Stimulated activated CD8-positive, alpha-beta memory T cell treated with anti-CD3 and anti-CD28 coated beads, Interleukin-2, amount 100 ng/mL, for 48 hours (primary cell): ENCODE data around the gene TICAM2.
"Not testable (repeated sequence)": the region's sequence is repeated elsewhere in the genome, so short reads cannot be mapped to it uniquely, and the experiment has no call there.

Source experiments
- DNase-seq, 2 donors: peaks; one replicate each; pipeline ENCODE4 v3.0.0-alpha.2; 2020; ENCODE audit warnings: low read depth in 2 of 2

TICAM2 gene, protein sequence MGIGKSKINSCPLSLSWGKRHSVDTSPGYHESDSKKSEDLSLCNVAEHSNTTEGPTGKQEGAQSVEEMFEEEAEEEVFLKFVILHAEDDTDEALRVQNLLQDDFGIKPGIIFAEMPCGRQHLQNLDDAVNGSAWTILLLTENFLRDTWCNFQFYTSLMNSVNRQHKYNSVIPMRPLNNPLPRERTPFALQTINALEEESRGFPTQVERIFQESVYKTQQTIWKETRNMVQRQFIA

DNA sequence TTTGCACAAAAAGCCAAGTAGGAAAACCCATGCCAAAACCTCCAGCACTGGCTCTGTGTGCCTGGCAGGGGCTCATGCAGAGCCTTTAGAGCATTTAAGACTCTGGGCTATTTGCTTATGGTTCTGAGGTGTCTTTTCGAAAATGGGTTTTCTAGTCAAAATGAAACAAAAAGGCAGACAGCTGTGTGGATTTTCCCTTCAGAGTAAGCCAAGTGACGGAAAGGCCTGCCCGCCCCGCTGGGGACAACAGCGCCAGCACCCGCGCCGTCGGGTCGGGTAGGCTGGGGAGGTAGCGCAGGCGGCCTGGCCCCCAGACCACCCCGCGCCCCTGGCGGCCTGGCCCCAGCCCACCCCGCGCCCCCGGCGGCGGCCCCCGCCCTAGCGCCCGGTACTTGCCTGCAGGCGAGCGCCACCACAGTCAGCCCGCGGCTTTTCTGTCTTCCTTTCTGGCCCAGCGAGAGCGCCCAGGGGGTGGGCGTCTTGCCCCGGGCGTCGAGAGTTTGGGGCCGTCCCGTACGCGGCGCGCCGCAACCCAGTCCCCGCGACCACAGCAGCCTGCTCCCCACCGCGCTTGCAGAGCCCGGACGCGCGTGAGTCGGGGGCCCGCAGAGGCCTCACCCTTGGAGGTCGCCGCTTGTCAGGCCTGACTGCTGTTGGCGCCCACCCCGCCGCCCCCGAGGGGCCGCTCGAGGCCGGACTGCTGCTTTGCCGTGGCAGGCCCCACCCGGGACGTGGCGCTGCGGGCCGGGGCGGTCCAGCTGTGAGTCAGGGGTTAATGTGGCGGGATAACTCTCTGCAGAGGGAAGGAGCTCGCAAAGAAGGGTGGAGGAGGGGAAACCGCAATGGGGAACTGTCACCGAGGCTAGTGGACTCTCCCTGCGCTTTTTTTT lies at the start of gene TICAM2:
TSS of gene TICAM2 (minus strand) at position 779 of the 890 bp plus-strand sequence. CDS start 21,223 bp downstream, outside the sequence.
- DNase-seq, result peak; percentile 41 to 54

DNA sequence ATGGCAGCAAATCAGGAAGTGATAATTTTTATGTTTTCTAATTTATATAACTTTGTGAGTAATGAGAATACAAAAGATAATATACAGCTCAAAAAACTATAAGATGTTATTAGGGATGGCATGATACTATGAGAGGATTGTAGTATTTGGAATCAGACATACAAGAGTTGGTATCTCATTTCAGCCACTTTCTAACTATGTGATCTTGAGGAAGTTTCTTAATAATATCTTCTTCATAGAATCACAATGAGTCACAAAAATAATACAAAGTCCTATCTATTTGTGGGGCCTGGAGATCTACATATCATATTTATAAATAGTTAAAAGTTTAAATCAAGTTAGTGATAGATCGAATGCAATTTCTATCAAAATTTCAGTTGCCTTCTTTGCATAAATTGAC lies 47.3 kb upstream of the TICAM2 start:
- no peak for DNase-seq

DNA sequence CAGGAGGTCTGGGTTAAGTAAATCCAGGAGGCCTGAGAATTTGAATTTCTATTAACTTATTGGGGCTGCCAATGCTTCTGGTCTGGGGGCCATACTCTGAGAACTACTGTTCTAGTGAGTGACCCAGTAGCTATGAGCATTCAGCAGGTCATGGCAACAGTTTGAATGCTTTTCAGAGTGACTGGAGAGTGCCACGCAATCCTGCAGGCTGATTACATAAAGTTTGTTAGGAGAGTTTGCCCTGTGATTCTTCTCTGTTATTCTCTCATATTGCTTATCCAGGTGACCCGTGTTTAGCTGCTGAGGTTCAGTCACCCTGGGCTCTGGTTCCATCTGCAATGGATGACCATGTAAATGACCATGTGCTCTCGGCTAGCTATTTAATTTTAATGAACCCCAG lies 45.8 kb upstream of the TICAM2 start:
- DNase-seq, result no peak

DNA sequence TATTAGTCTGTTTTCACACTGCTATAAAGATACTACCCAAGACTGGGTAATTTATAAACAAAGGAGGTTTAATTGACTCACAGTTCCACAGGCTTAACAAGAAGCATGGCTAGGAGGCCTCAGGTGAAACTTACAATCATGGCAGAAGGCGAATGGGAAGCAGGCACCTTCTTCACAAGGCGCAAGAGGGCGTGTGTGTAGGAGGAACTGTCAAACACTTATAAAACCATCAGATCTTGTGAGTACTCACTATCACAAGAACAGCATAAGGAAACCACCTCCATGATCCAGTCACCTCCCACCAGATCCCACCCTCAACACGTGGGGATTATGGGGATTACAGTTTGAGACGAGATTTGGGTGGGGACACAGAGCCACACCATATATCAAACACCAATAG lies 43.1 kb upstream of the TICAM2 start:
- DNase-seq, result not testable (repeated sequence)

DNA sequence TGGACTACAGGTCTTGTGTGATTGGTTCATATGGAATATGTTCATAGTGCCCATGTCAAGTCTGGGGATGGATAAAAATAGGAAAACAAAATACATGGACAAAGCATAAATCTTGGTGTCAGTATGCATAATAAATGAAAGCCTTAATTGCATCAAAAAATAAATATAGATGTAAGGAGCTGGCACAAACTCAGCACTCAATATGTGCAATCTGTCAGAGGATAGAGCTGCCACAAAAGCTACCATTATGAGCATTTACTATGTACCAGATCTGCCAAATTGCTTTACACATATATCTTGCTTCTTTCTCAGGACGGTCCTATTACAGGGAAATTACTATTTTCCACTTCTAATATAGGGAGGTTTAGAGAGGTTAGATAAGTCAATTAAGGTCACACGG lies 41.8 kb upstream of the TICAM2 start:
- no peak for DNase-seq

DNA sequence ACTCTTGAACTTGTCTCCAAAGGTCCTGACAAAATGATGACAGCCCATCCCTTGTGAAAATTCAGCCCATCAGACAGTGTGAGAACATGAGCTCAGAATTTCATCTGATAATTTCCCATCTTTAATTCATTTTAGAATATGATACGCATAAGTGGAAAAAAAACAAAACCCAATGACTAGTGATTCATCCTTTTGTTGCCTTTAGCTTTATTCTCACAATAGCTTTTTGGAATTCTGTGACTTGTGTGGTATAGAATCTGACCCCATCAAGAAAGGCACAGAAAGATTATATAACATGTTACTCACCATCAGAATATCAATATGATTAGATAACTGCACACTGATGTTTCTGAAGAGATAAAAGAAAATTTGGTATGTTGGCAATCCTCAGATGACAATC lies 39.7 kb upstream of the TICAM2 start:
- no peak for DNase-seq

DNA sequence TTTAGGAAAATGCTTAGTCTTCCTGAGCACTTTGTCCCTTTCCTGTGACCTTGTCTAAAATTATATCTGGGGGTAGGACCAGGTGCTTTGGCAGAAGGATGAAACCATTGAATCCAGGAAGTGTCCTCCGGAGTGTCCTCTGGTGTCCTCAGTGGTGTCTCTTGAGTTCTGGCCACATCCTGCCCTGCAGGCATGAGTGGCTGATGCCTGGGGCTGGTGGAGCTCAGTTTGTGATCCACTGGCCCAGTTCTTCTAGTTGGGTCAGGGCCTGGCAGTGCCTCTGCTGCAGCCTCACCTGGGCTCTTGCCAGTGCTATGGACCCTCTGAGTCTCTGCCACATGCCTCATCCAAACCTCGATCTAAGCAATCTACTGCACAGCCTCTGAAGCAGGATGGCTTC lies 38.0 kb upstream of the TICAM2 start:
- DNase-seq, result no peak

DNA sequence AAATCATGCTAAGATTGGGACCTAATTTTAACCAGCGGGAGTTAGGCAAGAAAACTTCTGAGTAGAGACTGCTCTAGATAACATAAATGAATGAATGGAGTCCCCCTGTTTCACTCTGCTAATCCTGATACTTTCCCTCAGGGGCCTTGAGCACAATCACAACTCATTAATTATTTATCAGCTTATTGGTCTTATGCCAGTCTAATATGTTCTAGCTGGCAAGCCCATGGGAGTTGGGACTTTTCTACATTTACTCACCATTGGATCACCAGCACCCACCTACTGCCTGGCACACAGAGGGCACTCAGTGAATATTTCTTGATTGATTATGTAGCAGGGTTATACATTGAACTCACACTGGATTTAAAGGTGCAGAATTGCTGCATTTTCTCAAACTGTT lies 37.1 kb upstream of the TICAM2 start:
- no peak for DNase-seq

DNA sequence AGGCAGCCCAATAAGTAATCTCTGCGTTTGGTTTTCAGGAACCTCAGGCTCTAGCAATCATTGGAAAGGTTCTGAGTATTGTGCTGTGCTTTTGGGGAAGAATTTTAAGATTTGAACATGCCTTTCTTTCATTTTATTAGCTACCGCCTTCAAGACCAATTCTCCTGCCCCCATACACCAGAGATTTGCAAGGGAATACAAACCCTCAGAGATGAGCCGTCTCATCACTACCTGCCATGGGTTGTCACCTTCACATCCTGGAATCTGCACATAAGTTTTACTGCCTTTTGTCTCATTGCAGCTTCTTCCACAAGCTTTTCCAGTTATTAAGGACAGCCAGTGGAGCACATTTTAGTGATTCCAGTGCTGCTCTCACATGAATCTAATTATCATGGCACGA lies 35.2 kb upstream of the TICAM2 start:
- no peak for DNase-seq

DNA sequence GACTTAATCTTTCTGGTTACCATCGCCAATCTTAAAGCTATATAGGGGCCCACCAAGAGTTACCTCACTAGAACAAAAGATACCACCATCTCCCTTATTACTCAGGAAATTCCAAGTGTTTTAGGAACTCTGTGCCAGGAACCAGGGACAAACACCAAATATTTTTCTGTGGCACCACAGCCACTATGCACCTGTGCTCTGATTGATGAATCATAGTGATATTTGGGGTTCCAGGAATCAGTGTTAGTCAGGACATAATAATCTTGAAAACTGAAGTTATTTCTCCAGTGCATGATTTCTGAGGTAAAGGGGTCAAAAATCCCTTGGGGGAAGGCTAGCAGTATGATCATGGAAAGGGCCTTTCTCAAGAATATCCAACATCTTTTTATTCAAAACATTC lies 33.7 kb upstream of the TICAM2 start:
- no peak for DNase-seq

DNA sequence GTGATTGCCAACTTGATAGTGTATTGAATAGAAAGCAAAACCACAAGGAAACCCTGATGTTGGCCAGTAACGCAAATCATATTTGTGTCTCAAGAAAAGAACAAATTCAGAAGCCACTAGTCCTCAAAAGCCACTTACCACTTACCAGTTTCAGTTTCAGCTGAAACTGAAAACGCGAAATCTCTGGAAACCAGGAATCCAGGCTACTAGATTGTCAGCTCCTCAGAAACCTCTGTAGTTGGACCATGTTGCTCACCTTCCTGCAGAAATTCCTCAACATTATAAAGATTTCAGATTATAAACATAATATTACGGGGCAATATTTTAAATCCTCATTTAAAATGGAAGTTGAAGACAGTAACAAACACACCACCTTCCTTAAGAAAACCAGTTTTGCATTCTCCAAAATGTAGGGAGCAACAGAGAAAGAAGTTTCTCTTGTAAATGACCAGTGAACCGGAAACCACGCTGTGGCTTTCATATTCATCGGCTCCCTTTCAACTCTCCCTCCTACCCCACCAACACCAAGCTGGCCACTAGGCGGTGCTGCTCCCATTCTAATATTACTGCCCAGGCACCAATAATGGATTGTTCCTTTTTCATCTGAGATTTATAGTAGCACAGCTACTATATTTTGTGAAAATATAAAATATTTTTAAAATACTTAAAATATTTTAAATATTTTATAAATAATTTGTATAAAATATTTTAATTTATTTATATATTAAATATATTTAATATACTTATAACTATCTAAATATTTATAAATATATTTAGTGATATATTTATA lies 32.3 kb upstream of the TICAM2 start:
- peak; percentile 79 to 81 for DNase-seq

DNA sequence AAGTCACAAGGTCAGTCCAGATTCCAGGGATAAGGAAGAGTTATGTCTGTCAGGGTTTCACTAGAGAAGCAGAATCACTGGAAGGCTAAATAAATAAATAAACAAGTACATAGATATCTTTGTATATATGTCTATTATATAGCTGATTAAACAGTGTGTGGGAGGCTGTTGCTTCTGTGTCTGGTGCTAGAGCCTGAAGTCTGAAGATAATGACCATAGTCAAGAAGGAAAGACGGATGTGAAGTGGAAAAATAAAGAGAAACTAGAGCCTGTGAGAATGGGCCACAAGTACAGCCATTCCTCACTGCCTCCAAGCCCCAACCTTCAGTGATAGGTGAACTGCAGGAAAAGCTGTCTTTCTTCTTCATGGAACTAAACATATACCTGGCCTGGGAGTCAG lies 27.6 kb upstream of the TICAM2 start:
- no peak for DNase-seq

DNA sequence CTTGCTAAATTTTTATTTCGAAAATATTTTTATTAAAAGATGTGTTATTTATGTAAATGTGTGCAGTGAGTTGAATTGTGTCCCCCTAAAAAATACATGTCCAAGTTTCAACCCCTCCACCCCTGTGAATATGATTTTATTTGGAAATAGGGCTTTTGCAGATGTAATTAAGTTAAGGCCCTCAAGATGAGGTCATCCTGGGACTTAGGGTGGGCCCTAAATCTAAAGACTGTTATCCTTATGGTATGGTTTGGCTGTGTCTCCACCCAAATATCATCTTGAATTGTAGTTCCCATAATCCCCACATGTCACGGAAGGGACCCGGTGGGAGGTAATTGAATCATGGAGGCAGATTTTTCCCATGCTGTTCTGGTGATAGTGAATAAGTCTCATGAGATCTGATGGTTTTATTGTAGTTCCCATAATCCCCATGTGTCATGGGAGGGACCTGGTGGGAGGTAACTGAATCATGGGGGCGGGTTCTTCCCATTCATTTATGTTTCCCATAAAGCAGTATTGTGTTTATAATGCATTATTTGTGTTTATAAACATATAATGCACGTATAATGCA lies 25.1 kb upstream of the TICAM2 start:
- no peak for DNase-seq

DNA sequence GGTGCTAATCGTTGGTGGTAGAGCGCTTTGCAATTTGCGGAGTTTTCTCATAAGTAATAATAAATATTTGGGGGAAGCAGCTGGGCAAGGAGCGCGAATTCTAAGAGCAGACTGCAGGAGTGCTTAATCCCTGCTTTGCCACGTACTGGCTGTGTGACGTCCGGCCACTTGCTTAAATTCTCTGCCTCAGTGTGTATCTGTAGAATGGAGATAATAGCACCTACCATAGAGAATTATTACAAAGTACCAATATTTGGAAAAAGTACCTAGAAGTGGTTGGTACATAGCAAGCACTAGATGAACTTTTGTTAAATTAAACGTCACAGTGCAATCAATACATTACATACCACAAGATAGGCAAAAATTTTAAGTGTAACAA lies 24.2 kb upstream of the TICAM2 start:
- no peak for DNase-seq

DNA sequence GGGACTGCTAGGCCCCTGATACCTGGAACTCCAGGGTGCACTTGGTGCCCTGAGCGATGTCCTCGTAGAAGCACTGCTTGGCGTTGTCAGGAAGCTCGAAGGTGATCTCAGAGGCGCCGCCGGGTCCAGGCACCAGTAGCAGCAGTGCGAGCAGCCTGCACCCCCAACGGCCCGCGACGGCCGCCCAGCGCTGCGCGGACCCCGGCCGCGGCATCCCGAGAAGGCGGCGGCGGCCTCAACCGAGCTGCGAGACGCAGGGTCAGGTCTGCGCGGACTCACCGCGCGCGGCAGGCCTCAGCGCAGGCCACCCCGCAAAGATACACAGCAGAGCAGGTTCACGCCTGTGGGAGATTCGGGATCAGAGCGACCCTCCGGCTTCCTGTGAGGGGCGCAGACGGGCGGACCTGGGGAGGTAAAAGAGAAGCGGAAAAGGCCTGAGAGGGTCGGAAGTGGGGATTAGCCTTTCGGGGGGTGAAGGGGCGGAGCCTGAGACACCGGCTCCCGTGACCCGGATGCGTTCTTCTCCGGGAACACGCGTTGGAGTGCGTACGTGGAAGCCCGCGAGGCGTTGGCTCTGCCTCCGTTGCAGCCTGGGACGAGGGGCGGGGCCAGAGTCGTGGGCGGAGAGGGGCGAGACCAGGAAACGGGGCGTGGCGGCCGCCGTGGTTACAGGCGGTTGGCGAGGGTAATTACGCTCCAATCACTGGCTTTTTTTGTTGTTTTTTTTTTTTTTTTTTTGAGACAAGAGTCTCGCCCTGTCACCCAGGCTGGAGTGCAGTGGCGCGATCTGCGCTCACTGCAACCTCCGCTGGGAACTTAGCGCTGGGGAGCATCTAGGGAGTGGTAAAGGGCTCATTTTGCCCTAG lies 23.5 kb upstream of the TICAM2 start, which contains the start of gene TMED7:
TSS of gene TMED7 (minus strand) at position 458 of the 866 bp plus-strand sequence. CDS start at position 214, 244 bp downstream.
- peak; percentile 100 for DNase-seq

DNA sequence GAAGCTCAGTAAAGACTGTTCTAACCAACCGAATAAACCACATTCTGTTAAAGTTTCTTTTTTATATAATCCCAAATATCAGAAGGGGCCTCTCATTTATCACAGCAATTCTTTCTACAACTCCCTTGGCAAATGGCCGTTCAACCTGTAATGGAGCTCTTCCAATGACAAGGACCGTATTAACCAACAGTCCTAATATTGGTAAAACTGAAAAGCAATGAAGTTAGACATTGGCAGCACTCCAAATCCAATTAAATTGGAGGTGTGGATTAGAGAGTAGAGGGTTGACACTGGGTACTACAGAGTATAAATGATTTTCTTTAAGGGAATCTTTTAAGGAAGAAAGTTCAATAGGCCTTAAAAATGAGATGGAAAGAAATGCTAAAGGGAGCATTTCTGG lies 22.7 kb upstream of the TICAM2 start:
- no peak for DNase-seq

DNA sequence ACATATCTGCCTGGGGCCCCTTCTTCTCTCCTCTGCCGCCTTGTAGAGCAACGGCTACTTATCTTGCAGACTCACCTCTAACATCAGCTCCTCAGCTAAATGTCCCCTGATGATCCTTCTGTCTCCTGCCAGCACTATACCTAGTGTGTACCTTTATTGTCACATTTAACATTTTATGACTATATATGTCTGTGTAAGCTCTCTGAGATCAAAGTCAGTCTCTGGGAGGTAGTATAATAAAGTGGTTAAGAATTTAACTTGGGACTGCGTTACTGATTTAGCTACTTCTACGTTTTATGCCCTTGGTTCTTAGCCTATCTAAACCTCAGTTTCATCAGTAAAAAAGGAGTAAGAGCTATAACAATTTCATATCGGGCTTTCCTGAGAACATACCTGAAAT lies 21.4 kb upstream of the TICAM2 start:
- no peak for DNase-seq

DNA sequence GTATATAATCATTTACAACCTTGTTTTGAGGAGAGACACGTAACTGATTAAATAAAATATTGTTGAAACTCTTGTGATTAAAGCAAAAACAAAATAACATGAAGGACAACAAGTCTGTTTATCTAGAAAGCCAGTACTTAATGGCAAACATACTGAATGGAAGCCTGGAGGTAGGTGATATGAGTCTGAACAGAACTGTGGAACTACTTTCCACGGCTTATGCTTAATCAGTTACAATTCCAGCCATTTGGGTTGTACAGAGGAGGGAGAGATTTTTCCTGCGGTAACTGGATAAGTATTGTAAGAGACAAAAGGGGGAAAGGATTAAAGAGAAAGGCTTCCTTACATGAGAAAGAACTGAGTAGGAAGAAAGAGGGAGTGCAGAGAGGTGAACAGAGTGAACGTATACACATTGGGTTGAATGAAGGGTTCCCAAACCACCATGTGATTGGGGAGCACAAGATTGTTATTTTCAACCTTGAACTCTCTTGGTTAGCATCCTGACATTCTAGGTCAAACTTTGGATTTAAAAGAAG lies 19.2 kb upstream of the TICAM2 start:
- no peak for DNase-seq

DNA sequence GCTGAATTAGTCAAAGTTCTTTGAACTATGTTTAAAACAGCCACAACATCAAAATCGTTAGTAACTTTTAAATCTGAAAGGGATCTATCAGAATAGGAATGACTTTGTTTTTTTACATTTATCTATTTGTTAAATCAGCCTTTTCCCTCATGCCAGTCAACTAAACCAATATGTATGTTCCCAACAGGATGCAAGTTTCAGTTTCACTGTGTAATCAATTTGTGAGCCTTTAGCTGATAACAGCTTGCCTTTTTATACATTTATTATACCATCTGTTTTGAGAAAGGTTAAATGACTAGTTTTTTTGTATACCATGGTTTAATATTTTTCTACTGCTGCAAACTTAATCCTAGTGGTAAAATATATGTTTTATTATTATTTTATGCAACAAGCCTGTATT lies 14.6 kb upstream of the TICAM2 start:
- DNase-seq, result no peak

DNA sequence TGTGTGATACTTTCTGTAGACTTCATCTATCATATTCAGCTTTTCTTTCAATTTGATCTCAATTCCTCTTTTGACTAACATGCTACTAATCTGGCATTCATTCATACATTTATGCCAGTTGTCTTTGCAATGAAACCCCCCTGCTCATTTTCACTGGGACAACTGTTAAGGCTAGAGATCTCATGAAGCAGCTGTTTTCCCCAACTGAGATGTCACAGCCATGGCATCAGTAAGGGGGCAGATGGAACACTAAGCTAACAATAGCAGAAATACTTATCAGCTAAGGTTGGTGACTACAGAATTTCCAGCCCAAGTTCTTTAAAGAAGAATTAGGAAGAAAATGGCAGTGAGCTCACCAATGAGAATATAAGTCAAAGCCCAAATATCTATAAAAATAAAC lies 14.2 kb upstream of the TICAM2 start:
- DNase-seq, result no peak

DNA sequence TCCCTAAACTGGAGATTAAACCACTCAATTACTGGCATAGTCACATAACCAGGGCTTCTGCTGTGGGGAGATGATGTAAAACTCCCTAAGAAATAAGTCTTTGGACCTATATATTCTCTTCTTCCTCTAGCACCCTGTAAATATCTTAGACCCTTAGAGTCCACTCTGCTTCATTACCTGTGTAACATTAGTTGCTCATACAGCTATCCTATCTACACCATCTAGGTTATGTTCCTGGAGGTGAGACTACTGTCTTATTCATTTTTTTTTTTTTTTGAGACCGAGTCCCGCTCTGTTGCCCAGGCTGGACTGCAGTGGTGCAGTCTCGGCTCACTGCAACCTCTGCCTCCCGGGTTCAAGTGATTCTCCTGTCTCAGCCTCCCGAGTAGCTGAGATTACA lies 9.6 kb upstream of the TICAM2 start:
- no peak for DNase-seq
